RPMI7951 (cell line): ENCODE data around the gene TBC1D21. TPM values are rescaled to one million over a fixed set of nuclear protein-coding genes. Genes with fewer than 3 reads are reported as not detected.
"Not testable (repeated sequence)": the region's sequence is repeated elsewhere in the genome, so short reads cannot be mapped to it uniquely, and the experiment has no call there.

ENCODE experiments used
- DNase-seq: peaks from one replicate; pipeline ENCODE4 v3.0.0-alpha.2; 2012; ENCODE audit warnings: low read depth
- total RNA-seq: library from RNA; depleted of rRNA; stranded (reverse); fragments of >200 nt; shearing (Covaris generic); gene quantifications from 2 replicates; pipeline ENCODE4 v1.2.3, GENCODE V29; 2014; rRNA removed

Gene TBC1D21
- total RNA-seq, 1 experiment from 2014 or later: not detected

DNA sequence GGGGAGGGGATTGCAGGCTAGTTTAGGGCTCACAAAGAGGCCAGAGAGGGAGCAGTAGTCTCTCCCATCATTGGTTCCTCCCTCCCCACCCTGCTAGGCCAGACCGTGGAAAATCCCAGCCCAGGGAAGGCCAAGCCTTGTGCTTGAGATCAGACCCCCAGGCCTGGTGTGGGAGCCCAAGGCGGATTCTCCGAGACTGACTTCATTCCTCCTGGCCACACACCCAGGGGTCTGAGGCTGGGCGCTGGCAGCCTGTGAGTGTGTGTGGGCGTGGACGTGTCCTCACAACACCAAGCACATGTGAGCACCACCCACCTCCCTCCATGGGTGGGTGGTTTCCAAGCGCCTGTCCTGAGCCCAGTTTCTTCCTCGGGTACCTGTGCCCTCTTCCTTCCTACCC, 57.0 kb downstream of the TBC1D21 start:
- DNase-seq: peak; percentile 87

DNA sequence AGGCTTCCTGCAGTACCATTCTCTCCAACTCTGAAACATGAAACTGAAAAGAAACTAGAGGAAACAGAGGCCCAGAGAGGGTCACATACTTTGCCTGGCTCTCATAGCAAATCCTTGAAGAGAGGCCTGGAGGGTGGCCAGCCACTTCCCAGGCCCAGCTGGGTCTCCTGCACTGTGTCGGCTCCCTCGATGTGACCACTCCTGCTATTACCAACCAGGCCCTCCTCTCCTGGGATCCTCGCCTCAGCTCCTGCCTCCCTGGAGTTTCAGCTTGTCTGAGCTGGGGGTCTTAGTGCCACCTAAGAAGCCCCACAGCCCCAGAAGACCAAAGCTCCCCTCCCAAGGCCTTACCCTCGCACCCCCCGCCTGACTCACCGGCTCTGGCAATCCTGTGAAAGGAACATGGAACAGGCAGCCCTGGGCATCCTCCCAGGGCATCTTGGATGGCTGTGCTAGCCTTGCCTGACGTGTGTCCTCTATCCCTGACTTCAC, 57.5 kb downstream of the TBC1D21 start:
- peak; percentile 80 for DNase-seq

DNA sequence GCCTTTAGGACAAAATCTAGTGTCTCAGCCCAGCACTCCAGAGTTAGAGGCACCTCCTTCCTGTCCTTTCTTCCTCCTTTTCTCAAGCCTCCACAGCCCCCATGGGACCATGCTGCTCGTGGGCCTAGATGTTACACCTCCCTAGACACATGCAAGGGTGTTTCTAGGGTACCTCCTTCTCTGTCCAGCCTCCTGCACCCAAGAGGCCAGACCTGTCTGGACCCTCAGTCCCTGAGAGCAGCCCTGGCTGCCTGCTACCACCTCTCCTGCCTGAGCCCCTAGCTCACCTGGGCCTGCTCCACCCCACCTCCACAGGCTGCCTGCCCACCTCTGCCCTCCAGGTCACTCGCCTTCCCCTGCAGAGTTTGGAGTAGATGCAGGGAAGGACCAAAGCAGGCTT, 58.1 kb downstream of the TBC1D21 start:
- no peak for DNase-seq

DNA sequence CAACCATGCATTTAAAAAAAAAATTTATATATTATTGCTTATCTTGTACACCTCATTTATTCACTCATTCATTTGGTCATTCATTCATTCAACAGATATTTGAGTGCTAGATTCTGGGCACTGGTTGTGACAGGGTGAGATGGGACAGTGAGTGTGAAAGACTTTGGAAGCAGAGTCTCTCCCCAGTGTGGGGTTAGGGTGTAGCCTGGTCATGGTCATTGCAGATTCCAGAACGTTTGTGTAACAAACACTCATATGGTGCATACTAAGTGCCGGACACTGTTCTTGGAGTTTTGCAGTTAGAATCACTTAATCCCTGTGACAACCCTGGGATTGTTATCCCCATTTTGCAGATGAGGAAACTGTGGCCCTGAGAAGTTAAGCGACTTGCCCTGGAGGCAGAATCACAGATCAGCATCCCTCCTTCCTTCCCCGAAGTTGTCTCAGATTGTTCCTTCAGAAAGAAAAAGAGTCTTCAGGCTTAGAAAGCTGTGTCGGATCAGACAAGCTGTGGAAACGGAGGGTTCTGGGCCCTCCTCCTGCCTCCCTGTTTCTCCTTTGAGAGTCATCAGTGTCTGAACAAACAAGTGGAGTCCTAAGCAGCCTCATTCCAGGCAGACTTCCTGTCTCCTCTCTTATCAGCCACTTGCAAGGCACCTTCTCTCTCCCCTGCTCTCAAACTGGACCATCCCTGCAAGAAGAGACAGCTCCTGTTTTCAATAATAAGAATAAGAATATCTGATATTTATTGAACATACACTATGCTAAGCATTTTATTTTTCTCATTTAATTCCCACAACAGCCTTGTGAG, 59.2 kb downstream of the TBC1D21 start:
- no peak for DNase-seq

DNA sequence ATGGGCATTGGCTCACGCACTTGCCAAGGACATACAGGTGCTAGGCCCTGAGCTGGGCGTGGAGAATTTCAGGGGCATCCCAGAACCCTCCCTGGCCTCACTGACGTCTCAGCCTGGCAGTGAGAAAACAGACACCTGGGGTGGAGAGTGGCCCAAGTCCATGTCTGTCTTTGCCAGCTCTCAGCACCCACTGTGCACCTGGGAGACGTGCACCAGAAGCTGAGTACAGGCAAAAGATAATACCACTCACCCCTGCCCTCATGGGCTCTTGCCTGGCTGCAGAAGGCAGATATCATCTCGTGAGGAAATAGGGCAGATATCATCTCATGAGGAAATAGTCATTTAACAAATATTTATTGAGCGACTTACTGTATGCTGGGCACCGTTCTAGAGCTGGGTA, 60.9 kb downstream of the TBC1D21 start:
- no peak for DNase-seq

DNA sequence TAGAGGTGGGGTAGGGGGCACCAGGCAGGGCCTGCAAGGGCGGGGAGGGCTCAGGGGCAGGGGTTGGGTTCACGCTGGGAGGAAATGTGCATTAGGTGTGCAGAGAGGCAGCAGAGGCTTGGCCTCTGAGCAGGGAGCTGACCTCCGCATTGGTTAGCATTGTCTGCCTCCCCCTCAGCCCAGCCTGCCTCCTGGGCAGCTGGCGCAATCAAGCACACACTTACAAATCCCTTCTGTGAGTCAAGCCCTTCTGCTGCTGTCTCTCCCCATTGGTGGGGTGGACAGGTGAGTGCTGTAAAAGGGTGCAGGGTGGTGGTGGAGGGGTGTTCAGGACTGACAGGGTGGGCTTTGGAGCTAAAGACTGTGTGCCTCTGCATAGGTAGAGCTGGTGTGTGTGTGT, 62.2 kb downstream of the TBC1D21 start:
- no peak for DNase-seq

DNA sequence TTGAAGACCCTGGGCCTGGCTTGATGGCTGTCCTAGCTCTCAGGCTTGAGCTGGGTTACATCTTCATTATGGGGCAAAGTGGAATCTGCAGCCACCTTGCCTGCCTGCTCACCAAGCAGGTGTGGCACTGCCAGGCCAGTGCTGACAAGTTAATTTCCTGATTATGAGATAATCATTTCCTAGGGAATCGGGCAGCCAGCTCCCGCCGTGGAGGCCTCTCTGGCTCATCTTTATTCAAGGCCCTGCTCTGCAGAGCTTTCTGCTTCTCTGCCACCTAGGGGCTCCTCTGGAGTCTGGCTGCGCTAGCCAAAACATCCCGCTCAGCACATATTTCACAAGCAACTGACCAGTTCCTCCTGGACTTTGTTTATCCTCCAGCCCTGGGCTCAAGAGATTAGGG, 62.8 kb downstream of the TBC1D21 start:
- DNase-seq: no peak

DNA sequence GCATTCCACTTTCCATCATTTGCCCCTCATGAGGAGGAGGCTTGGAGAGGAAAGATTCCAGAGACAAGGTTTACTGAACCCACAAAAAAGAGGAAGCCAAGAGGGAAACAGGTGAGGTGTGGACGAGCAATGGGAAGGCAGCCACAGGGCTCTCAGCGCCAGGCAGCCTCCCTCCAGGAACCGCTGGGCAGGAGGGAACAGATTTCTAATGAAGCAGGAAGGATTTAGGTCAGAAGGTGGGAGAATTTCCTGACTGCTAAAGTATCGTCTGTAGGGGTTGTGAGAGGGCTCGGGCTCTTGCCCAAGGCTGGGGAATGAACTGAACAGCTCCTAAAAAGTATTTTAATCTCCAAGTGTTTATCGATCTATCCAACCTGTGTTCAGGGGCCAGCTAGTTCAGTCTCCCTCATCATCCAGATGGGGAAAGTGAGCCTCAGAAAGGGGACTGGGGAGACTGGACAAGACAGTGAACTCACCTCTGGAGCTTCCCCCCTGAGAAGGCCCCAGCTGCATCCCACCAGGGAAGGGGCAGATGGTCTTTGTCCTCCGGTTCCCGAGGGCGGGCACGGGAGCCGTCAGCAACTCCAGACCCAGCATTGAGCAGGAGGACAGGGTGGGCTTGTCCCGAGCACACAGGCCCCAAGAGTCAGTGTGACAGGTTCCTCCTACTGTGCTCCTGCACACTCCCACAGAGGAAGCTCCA, 63.4 kb downstream of the TBC1D21 start:
- no peak for DNase-seq

DNA sequence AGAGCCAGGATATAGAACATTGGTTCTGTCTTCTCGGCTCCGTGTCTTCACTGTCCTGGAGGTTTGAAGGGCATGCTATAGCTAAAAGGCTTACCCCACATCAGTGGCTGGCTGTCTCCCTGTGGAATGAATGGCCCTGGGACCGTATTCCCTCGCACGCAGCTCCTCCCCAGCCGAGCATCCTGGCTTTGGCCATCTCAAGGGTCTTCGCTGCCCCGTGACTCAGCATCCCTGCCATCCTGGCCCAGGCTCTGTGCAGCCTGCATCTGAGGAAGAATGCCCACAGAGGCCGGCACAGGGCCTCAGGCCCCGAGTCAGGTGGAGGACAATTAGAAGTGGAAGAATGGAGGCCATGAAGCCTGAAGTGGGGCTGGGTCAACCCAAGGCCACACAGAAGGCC, 63.9 kb downstream of the TBC1D21 start:
- no peak for DNase-seq

DNA sequence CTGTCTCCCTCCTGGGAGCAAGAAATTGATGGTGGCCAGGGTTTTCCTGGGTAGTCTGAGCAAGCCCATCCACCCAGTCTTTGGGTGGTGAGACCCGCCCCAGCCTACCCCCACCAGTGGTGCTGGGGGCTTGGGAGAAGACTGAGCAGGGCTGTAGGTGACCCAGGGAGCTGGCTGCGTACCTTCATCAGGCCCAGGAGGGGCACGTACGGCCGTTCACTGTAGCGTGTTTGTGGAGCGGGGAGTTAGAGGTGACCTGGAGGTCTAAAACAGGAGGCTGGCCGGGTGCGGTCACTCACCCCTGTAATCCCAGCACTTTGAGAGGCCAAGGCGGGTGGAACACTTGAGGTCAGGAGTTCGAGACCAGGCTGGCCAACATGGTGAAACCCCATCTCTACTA, 64.4 kb downstream of the TBC1D21 start:
- DNase-seq: no peak

DNA sequence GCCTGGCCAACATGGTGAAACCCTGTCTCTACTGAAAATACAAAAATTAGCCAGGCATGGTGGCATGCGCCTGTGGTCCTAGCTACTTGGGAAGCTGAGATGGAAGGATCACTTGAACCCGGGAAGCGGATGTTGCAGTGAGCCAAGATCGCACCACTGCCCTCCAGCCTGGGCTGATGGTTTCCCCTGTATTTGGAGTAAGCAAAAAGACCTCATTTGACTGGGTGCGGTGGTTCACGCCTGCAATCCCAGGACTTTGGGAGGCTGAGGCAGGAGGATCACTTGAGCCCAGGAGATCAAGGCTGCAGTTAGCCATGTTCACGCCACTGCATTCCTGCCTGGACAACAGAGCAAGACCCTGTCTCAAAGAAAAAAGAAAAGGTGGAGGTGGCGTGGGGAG, 65.2 kb downstream of the TBC1D21 start:
- DNase-seq: not testable (repeated sequence)

Other genes with a start within 250 kb of the TBC1D21 start
- gene NPTN, start 240.2 kb upstream of the TBC1D21 start, total RNA-seq: 157 and 161 TPM in 2 replicates
- 72.2 and 84.3 TPM in 2 replicates for gene CD276, start 189.2 kb upstream of the TBC1D21 start, total RNA-seq
- gene INSYN1, start 120.2 kb upstream of the TBC1D21 start, total RNA-seq: not detected in 2 replicates
- 45.9 and 55.0 TPM in 2 replicates for gene LOXL1, start 52.9 kb downstream of the TBC1D21 start, total RNA-seq
- gene STOML1, start 118.7 kb downstream of the TBC1D21 start, total RNA-seq: 20.4 and 26.8 TPM in 2 replicates
- 26.1 and 39.7 TPM in 2 replicates for gene PML, start 121.2 kb downstream of the TBC1D21 start, total RNA-seq
- not detected in 2 replicates for gene GOLGA6A, start 209.0 kb downstream of the TBC1D21 start, total RNA-seq